ENCODE measurements around the gene TSPYL1.

Gene TSPYL1

GRCh38 chr6:116287689-116288282 is 8.1 kb upstream of the TSPYL1 start:
- POLR2A ChIA-PET = interaction anchor here (0.8 to 1.2 kb wide), 2 partner anchors 83 to 283 kb away, joined by 4 to 5 read pairs; partner anchors contain the start of genes DSE and RWDD1
- Histone ChIP-seq H3K36me3 (ENCODE audit: control insufficient read depth in 2 of 2, insufficient read depth in 1 of 2, low read length in 2 of 2) (no peaks in the 10 kb centered on the region), H3K9me3 (ENCODE audit: control insufficient read depth, insufficient read depth, low read depth, low read length) (no peaks in the 10 kb centered on the region), H3K4me3 (ENCODE audit: low read depth, low read length) (no peak overlapping the region), H3K27ac (ENCODE audit: extremely low read depth, low read depth, low read length) (no peak overlapping the region), H3K4me1 (ENCODE audit: control insufficient read depth, insufficient read depth, low read length) (no peaks in the 10 kb centered on the region)
- 0 out of 2 replicates have a peak, but pooled peaks have one; percentile 24 for TF ChIP-seq IKZF3 (tag by site-specific recombination; IDR thresholded peaks at IDR 0.05)
- 0 out of 2 replicates have a peak, but pooled peaks have one; percentile 35 for TF ChIP-seq ZNF660 (tag by site-specific recombination; IDR thresholded peaks at IDR 0.05)
- peak; percentile 82 for TF ChIP-seq ZNF654 (tag by site-specific recombination; IDR thresholded peaks at IDR 0.05; ENCODE audit: low read depth)
- no peak for TF ChIP-seq WT1 (tag by site-specific recombination; IDR thresholded peaks at IDR 0.05)
- TF ChIP-seq CTCF (tag by site-specific recombination; IDR thresholded peaks at IDR 0.05) = peak; percentile 24; the same call in 1 of the 2 replicates
- TF ChIP-seq ZNF2 (tag by site-specific recombination; IDR thresholded peaks at IDR 0.05) = 0 out of 2 replicates have a peak, but pooled peaks have one; percentile 38
- CTCF ChIA-PET = interaction anchor here (0.5 to 4.3 kb wide), 88 partner anchors 8 to 589 kb away, joined by 3 to 108 read pairs (median 4); partner anchors contain the start of genes CALHM5, CALHM6, DSE and RFX6

GRCh38 chr6:116286773-116287358 is 7.1 kb upstream of the TSPYL1 start:
- no peaks in the 10 kb centered on the region for H3K36me3 ChIP-seq (ENCODE audit: control insufficient read depth in 2 of 2, insufficient read depth in 1 of 2, low read length in 2 of 2)
- CTCF ChIA-PET = interaction anchor here (0.5 to 4.3 kb wide), 66 partner anchors 7 to 590 kb away, joined by 3 to 108 read pairs (median 5); partner anchors contain the start of genes CALHM5, RFX6, RWDD1 and TSPYL1
- POLR2A ChIA-PET = interaction anchor here (1.2 kb wide), 1 partner anchor 84 kb away, joined by 5 read pairs; the partner anchor contains the start of gene DSE
- H3K4me3 ChIP-seq (ENCODE audit: low read depth, low read length) = no peak overlapping the region
- H3K9me3 ChIP-seq (ENCODE audit: control insufficient read depth, insufficient read depth, low read depth, low read length) = no peaks in the 10 kb centered on the region
- no peak overlapping the region for H3K27ac ChIP-seq (ENCODE audit: extremely low read depth, low read depth, low read length)
- H3K4me1 ChIP-seq (ENCODE audit: control insufficient read depth, insufficient read depth, low read length) = no peaks in the 10 kb centered on the region
- TF ChIP-seq ZNF335 (tag by site-specific recombination; conservative IDR thresholded peaks at IDR 0.05) (0 out of 2 replicates have a peak, but pooled peaks have one; percentile 17), ZNF426 (tag by site-specific recombination; IDR thresholded peaks at IDR 0.05) (no peak), ZNF18 (tag by site-specific recombination; IDR thresholded peaks at IDR 0.05) (no peak), ZNF561 (tag by site-specific recombination; IDR thresholded peaks at IDR 0.05; ENCODE audit: borderline replicate concordance) (no peak), ZNF513 (tag by site-specific recombination; IDR thresholded peaks at IDR 0.05) (0 out of 2 replicates have a peak, but pooled peaks have one; percentile 16), ZNF529 (tag by site-specific recombination; IDR thresholded peaks at IDR 0.05; ENCODE audit: insufficient replicate concordance) (no peak), ZNF488 (tag by site-specific recombination; IDR thresholded peaks at IDR 0.05) (no peak), ZNF473 (tag by site-specific recombination; IDR thresholded peaks at IDR 0.05) (no peak), KLF17 (tag by site-specific recombination; IDR thresholded peaks at IDR 0.05) (no peak), ZNF202 (tag by site-specific recombination; IDR thresholded peaks at IDR 0.05; ENCODE audit: borderline replicate concordance) (no peak), ZNF600 (tag by site-specific recombination; IDR thresholded peaks at IDR 0.05) (no peak)

All from HEK293 (cell line).